ENCODE measurements around the gene CHRNA5.

- no peak for TF ChIP-seq TAF1 (IDR thresholded peaks at IDR 0.05; ENCODE audit: low read depth)
- TF ChIP-seq CTCF (IDR thresholded peaks at IDR 0.05; ENCODE audit: poor library complexity, severe bottlenecking): no peak
Measured at GRCh38 chr15:78636378-78636859, 71.1 kb downstream of the CHRNA5 start.
